ENCODE results near the gene MRPL14.

The MRPL14 gene

DNA sequence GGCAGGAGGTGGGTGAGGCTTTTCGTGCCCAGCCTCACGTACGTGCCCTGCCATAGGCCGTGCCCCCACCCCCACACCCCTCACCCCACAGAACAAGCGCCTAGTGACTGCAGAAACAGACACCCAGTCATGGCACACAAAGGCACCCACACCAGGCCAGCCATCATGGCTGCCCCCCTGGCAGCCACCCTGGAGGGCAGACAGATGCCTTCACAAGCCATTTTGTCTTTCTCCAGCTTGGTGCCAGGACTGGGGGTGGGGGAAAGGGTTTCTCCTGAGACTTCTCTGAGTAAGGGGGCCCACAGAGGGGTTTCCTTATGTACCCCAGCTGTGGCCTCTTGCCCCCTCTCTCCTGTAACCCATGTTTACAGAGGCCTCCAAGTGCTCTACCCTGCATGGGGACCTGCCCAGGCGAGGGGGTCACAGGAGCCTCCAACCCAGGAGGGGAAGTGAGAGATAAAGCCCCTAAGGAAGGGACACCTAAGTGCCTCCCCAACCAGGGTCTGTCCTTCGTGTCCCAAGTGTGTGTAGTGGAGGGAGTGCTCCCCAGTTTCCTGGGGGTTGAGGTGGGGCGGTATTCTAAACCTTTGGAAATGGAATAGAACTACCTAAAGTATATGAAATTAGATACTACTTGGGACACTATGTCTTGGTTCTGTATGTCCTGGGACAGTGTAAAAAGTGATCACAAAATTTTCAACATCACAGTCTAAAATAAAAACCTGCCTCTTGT, 49.9 kb downstream of the MRPL14 start:
- no peak for DNase-seq

DNA sequence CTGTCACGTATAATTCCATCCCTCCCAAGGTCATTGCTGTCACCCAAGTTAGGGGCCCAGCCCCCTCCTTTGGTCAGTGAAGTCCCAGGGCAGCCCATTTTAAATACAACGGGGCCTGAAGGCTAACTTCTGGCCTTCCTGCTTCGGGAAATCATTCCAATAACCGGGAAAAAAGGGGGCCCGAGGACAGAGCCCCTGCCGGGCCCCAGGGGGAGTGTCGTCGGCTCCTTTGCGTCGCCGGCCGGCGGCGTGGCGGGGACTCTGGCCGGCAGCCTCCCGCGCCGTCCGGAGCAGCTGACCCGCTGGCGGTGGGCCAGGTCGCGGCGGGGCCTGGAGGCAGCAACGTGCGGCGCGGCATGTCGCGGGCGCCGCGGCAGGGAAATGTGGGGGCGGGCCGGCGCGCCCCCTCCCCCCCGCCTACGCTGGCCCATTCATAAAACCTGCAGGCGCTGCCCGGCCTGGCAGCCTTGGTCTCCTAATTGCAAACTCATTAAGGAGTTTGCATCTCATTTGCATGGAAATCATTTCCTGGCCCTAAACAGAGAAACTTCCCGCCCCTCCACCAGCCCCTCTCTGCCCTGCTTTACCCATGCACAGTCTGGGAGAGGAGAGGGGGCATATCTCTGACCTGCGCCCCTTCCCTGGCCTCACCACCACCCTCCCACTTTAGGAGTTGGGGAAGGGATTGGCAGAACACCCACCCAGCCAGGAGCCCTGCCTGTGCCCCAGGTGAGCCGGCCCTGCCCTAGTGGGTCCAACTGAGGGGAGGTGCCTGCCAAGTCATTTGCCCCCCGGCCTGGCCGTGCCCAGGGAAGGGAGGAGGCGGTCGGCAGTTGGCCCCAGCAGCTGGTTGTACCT, 50.7 kb downstream of the MRPL14 start:
- no peak for DNase-seq

DNA sequence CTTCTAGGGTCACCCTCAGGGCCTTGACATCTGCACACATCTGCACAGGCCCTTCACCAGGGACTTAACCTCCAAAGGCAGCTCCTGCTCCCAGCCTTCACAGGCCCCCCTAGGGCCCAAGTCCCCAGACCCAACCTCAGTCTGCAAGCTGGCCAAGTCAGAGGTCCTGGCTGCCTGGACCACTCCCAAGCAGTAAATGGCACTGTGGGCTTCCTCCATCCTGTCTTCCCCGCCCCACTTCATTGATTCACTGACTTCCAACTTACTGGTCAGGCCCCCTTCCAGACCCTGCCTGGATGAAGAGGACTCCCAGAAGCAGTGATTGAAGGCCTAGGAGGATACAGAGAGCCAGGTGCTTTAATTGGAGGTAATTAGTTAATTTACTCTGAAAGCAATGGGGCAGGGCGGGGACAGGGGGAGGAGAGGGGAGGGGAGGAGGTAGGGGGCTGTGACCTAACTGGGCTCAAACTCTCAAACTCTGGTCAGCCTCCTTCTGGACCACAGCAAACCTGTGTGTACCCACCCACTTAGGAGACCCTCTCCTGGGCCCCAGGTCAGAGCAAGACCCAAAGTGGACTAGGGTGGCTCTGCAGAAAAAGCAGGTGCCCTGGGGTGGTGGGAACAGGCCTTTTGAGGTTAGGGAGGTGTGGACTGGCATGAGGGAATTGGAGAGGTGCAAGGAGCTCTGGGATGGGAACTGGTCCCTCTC, 51.5 kb downstream of the MRPL14 start:
- DNase-seq: no peak

DNA sequence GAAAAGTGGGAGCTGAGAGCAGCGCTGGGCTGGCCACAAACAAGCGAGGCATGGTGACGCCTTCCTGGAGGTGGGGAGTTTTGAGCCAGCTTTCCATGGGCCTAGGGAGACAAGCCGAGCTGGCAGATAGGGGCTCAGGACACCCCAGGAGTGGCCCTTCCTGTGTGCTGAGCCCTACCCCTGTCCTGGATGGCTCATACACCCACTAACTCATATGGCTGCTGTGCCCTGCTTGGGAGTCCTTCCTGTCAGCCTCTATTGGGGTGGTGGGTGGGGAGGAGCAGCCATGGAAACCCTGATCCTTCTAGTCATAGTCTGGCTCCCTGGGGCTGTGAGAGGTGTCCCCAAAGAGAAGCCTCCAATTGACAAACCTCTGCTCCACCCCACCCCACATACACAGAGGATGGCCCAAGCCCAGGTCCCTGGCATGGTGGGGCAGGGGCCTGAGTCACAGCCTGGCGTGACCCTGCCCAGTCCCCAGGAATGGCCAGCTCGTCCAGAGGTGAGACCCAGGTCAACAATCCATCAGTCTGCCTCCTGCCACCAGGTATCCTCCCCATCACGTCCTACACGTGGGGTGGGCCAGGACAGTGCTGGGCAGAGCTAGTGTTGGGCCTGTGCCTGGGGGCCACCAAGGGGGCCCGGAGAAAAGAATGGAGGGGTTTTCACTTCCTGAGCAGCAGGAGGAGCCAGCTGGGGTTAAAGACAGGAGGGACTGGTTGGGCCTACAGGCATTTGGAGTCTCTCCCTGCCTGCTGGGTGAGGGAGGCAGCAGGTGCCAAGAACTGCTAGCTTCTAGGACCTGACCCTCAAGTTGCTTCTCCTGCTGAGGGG, 52.2 kb downstream of the MRPL14 start:
- no peak for DNase-seq

DNA sequence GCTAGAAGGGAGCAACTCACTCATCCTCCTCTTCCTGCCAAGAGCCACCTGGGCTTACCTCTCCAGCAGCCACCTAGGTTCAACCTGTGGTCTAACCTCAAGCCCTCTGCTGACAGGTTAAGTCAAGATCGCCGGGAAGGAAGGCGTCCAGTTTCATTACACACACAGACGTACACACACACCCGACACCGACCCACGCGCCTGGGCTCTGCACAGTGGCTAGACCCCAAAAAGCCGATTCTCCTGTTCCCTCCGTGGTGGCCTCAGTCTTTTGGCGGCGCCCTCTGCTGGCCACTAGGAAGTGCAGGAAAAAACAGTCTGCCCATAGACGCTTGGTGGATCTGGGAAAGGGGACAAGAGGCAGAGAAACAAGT, 52.8 kb downstream of the MRPL14 start:
- DNase-seq: peak; percentile 65

DNA sequence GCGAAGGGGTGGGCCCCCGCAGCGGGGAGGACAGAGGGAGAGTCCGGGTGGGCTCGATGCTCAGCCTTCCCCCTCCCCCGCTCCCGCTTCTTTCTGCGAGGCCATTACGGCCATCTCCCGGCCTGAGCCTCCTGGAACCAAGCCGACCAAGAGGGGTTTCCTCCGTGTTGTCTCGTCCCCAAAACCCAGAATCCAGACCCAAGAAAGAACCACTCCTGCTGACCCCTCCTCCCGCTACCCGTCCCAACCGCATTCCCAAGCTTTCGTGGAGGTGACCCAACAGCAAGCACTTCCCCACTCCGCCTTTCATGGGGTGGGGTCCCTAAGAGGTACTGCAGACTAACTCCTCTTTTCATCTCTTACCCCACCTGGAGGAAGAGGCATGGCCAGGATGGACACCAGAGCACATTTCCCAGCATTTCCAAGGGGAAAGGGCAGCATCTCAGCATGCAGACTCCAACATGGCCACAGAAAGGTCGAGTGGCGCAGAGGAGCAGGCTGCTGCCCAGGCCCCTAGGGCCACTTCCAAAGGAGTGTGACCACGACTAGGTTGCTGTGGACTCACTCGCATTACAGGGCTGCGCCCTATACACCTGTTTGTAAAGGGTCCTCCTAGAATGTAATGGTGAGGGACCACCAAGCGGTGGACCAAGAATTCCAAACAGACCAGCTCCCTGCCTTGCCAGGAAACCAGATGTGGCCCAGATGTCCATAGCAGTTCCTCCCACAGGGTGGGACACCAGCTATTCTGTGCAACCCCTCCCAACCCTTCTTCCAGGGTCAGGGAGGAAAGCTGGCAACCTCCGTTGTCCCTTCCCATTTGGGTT, 53.4 kb downstream of the MRPL14 start:
- no peak for DNase-seq

DNA sequence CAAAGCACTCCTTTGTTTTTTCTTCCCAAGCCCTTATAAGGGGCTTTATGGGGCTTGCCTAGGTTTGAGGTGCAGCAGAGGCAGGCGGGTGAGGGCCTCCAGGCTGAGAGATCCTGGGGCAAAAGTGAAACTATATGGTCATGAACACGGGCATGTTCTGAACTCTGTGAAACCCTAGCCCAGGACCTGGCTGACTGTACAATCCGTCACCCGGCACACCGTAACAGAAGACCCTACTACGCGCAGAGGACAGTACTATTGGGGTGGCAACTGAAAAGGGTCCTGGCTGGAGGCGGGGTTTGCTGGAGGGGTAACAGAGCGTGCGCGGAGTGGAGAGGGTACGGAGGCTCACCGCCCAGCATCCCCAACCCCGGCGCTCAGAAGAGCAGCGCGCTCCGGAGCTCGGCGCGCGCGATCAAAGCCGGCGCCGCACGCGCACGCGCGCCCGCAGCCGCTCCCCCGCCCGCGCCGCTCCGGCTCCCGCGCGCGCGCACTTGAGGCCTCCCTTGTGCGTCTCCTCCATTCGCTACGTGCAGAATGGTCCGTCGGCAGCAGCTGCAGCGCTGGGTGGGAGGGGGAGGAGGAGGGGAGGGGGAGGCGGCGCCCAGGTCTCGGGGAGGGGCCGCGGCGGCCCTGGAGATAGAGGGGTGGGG, 54.2 kb downstream of the MRPL14 start:
- peak; percentile 76 for DNase-seq

DNA sequence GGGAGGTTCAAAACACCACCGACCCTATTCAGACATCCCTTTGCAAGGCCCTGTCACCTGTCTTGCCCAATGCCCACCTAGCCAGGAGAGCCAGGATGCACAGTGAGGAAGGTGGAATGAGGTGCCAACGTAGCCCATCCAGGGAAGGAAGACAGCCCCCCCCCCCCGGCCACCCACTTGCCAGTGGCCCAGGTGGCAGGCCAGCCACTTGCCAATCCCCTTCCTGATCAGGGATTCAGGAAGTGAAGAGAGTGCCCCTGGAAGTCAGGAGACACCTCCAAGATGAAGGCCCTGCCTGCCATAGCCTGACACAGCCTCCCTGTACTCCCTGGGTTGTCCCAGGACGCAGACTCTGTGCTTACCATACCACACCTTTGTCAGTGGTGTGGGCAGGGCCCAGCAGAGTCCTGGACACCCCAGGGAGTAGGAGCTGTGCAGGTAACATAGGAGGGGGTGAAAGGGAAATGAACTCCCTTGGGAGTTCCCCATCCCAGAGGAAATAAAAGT, 54.7 kb downstream of the MRPL14 start:
- DNase-seq: no peak

DNA sequence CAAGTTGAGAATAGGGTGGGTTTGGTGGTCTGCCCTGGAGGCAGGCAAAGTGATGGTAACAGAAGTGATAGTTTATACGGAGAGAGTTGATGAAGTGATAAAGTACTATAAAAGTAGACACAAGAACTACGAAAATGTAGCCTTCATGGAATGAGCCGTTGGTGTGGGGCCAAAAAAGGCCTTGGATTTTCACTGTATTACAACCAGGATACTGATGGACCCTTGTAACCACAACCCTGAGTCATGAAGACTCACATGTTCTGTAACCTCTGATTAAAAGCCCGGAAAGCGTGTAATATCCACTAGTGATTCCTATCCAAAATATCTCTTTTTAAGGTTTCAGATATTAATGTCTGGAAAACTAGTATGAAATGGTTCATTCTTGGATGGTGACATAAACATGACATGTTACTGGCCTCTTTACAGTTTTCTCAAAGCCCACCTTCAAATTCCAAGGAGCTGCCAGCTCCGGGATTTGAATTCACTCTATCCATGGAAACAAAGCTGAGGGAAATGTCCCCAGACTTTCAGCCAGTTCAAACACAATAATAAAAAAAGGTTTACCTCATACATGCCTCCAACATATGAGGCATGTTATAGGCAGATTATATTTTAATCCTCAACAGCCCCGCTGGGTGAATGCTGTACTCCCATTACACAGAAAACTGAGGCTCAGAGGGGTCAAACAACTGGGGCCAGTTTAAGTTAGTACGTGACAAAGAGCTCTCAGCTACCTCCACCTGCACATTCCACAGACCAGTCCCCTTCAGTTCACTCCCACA, 55.4 kb downstream of the MRPL14 start:
- DNase-seq: no peak

DNA sequence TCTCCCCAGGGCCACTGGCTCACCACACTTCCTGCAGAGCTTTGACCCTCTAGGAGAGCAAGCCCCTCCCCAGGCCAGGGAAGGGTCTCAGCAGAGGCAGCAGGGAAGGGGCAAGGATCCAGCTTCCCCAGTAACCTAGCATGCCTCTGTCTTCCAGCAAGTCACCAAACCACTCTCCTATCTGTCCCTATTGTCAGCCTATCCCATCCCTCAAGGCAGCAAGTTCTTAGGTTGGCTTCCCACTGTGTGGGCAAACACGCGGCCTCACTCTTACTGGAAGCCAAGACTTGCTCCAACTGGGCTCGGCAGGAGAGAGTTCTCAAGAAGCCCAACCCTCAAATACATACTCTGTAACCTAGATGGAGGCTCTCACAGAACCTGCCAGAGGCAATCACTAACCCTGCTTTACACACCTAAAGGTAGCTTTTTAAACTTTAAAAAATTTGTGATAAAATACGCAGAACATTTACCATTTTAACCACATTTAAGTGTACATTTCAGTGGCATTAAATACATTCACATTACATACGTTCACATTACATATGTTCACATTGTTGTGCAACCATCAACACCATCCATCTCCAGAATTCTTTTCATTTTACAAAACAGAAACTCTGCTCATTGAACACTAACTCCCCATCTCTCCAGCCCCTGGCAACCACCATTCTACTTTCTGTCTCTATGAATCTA, 58.5 kb downstream of the MRPL14 start:
- no peak for DNase-seq

DNA sequence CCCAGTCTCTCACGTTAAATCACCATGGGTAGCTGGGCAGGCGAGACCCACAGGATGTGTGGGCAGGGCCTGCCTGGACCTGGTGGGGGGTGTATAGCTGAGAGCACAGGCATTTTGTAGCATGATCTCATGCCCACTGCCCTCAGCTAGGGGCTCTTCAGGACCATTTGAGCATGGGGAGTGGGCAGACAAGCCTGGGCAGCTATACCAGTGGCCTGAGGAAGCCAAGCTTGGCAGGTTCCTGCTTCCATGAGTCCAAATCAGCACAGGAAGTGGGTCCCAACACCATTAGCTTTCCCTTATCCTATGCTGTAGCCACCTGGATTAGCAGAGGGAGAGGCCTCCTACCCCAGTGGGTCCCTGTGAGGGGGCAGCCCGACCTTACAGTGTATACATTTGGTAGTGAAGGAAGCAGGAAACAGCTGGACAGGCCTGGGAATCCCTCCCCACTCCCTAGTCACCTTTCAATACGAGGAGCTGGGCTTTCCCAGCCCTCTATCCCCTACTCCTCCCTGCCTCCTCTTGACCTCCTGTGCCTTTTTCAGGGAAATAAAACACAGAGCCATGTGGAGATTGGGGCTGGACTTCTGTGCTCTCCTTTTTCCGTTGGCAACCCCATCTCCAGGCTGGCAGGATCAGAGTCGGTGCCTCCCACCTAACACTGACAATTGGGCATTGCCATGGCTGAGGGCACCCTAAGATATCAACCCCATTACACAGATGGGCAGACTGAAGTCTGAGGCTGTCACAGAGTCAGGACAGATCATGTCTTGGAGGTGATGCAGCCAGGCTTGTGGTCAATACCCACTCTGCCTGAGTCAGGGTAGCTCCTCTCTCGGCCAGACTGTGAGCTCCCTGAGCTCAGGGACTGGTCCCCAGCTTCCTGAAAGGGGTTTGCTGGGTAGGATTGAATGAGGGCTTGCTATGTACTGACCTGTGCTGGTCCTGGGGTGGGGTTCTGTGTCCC, 59.8 kb downstream of the MRPL14 start:
- DNase-seq: no peak

DNA sequence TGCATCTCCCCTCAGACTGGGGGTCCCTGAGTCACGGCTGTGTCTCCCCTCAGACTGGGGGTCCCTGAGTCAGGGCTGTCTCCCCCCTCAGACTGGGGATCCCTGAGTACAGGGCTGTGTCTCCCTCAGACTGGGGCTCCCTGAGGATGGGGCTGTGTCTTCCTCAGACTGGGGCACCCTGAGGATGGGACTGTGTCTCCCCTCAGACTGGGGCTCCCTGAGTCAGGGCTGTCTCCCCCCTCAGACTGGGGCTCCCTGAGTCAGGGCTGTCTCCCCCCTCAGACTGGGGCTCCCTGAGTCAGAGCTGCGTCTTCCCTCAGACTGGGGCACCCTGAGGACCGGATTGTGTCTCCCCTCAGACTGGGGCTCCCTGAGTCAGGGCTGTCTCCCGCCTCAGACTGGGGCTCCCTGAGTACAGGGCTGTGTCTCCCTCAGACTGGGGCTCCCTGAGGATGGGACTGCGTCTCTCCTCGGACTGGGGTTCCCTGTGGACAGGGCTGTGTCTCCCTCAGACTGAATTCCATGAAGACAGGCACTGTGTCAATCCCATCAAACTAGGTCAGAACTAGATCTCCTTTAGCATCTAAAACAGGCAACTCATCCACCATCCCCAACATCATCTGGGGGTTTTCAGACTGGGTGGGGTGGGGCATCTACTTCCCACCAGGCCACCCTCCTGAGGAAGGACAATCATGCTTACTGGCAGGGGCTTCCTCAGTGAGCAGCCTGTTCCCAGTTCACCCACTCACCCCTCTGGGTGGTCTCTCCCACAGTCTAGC, 60.7 kb downstream of the MRPL14 start:
- no peak for DNase-seq

DNA sequence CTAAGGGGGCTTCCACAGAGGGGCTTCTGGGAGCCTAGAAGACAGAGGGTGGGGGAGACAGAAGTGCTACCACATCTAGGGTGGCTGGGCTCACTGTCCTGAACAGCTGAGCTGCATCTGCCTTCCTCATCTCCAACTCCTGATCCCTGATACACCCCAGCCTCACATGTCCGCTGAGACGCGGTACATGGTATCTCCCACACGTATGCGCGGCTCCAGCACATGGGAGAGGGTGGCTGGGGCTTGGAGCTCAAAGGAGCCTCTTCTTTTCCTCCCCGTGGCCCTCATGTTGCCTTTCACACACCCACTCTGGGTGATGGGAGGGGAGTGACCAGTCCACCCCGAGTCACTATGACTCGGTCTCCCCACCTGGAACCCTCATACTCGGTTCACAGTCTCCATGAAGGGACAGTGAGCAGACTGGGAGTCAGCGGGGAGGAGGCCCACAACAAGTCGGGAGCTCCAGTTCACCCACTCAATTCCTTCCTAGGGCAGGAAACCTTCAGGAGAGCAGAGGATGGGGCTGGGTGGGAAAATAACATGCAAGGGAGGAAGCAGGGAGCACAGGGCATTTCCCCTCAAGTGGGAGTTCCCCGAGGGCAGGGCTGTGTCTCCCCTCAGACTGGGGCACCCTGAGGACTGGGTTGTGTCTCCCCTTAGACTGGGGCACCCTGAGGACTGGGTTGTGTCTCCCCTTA, 61.7 kb downstream of the MRPL14 start:
- no peak for DNase-seq

DNA sequence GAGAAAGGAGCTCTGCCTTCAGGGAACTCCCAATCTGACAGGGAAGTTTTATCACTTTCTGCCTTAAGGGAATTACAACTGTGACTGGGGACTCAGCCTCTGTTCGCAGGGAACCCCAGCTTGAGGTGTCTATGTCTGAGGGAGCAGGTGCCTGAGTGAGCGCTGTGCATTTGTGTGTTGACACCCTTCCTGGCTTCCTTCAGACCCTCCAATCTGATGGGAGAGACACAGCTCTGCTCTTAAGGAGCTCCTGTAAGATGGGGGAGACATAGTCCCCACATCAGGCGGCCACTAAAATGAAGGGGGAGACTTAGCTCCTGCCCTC, 62.3 kb downstream of the MRPL14 start:
- DNase-seq: no peak

DNA sequence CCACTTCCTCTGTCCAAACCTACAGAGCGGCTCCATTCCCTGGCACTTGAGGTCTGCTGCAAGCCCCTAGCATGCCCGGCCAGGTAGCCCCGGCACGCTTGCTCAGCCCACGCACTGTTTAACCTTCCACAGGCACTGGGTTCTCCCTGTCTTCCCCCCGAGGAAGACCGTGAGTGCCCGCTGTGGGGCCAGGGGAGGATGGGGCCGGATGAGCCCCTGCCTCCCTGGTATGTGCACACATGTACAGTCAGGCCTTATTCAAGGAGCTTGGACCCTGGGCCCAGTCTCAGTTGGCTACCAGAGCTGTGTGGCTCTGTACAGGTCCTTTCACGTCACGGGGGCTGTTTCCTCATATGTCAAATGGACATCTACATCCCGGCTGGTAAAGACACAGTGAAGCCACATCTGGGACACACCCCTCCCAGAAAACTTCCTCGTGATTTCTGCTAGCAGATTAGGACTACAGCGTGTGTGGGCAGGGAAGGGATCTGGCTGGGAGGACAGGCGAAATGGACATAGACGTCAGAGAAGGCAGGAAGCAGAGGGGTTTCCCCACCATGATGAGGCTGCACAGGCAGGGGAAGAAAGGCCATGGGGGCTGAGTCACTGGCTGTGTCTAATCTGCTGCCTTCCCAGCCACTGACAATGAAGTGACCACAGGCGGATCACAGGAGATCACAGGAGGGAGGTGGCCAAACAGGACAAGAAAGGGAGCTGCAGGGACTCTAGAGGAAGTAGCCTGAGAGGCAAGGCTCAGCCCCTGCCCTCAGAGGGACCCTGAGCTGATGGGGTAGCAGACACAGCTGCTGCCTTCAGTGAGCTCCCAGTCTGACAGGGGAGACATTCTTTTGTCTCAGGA, 62.9 kb downstream of the MRPL14 start:
- peak; percentile 88 for DNase-seq

DNA sequence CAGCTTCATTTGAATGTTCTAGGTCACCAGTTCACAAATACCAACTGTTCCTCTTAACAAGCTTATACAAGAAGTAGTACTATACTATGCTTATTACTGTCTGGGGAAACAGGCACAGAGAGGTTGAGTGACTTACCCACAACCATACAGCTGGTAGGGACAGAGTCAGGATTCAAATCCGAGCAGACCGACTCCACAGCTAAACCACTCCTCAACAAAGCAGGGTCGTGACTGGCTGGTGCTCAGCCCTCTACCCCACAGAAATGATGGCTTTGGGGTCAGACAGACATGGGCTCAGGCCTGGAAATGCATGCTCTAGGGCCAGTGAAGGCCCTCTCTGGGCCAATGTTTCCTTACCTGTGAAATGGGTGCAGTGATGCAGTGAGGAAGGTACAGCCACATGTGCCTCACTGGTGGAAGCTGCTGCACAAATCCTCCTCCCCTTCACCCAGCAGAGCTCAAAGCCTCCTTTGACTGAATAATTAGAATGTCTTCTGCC, 63.6 kb downstream of the MRPL14 start:
- no peak for DNase-seq

Measured in CD4-positive, alpha-beta T cell treated with Interleukin-15 for 1 hour (primary cell).